Renal pelvis (tissue), 4 donors: ENCODE measurements around the gene CACNA2D3. TPM values are rescaled to one million over a fixed set of nuclear protein-coding genes. Genes with fewer than 3 reads are reported as not detected.

Experiments
- DNase-seq: peaks from one replicate; pipeline ENCODE4 v3.0.0-alpha.2; 2013
- polyA plus RNA-seq, 3 donors: library from polyadenylated mRNA; unstranded; fragments of 120-200 nt; gene quantifications; one replicate each; pipeline ENCODE4 v1.2.1, GENCODE V29; 2013; ENCODE audit not compliant: insufficient read length in 3 of 3

CACNA2D3 gene
- polyA plus RNA-seq, 3 donors = 1.3 to 1.7 (median 1.6) TPM

- DNase-seq = no peak
Measured at GRCh38 chr3:54169524-54169923, 47.2 kb downstream of the CACNA2D3 start.

- DNase-seq = no peak
Measured at GRCh38 chr3:54171509-54171908, 49.2 kb downstream of the CACNA2D3 start.

GRCh38 chr3:54171951-54172350 is 49.6 kb downstream of the CACNA2D3 start:
- DNase-seq = no peak

GRCh38 chr3:54173371-54173770 is 51.0 kb downstream of the CACNA2D3 start:
- DNase-seq = no peak

GRCh38 chr3:54176106-54176505 is 53.8 kb downstream of the CACNA2D3 start:
- peak; percentile 11 for DNase-seq

- no peak for DNase-seq
Measured at GRCh38 chr3:54177816-54178215, 55.5 kb downstream of the CACNA2D3 start.

GRCh38 chr3:54178376-54178775 is 56.0 kb downstream of the CACNA2D3 start:
- no peak for DNase-seq

GRCh38 chr3:54180921-54181320 is 58.6 kb downstream of the CACNA2D3 start:
- peak; percentile 4 for DNase-seq

- no peak for DNase-seq
Measured at GRCh38 chr3:54182242-54182641, 59.9 kb downstream of the CACNA2D3 start.

GRCh38 chr3:54185740-54186139 is 63.4 kb downstream of the CACNA2D3 start:
- DNase-seq = no peak

GRCh38 chr3:54188176-54188791 is 65.9 kb downstream of the CACNA2D3 start:
- peak; percentile 84 for DNase-seq

GRCh38 chr3:54191220-54191619 is 68.9 kb downstream of the CACNA2D3 start:
- DNase-seq = no peak

- DNase-seq = peak; percentile 11
Measured at GRCh38 chr3:54192026-54192425, 69.7 kb downstream of the CACNA2D3 start.

- DNase-seq = no peak
Measured at GRCh38 chr3:54193093-54193492, 70.7 kb downstream of the CACNA2D3 start.

GRCh38 chr3:54196360-54196991 is 74.1 kb downstream of the CACNA2D3 start:
- DNase-seq = no peak

- DNase-seq = no peak
Measured at GRCh38 chr3:54197509-54197908, 75.2 kb downstream of the CACNA2D3 start.

- no peak for DNase-seq
Measured at GRCh38 chr3:54198556-54198955, 76.2 kb downstream of the CACNA2D3 start.

- no peak for DNase-seq
Measured at GRCh38 chr3:54202054-54202453, 79.7 kb downstream of the CACNA2D3 start.

- DNase-seq = no peak
Measured at GRCh38 chr3:54202651-54203248, 80.4 kb downstream of the CACNA2D3 start.

GRCh38 chr3:54206874-54207273 is 84.5 kb downstream of the CACNA2D3 start:
- no peak for DNase-seq

- no peak for DNase-seq
Measured at GRCh38 chr3:54211097-54211496, 88.7 kb downstream of the CACNA2D3 start.

GRCh38 chr3:54212723-54213122 is 90.4 kb downstream of the CACNA2D3 start:
- no peak for DNase-seq

GRCh38 chr3:54213907-54214306 is 91.6 kb downstream of the CACNA2D3 start:
- DNase-seq = no peak

- no peak for DNase-seq
Measured at GRCh38 chr3:54214845-54215244, 92.5 kb downstream of the CACNA2D3 start.
